RWPE1 (cell line): Measurements from ENCODE around the gene RERGL.

Source experiments
- CTCF ChIA-PET: fragments of 350-600 bp; sonication (Branson Sonifier 250); formaldehyde crosslinking; extraction: SDS; loops from one replicate; lab custom pipeline; 2021; lab: Yijun Ruan, JAX
- POLR2A ChIA-PET: fragments of 400-600 bp; formaldehyde crosslinking; extraction: SDS; loops from one replicate; lab custom pipeline; 2020; ENCODE audit warnings: antibody characterized with exemption; ENCODE audit not compliant: low non-redundant PET; lab: Yijun Ruan, JAX
- DNase-seq: peaks from one replicate; pipeline ENCODE4 v3.0.0; 2012; ENCODE audit warnings: low spot score
- H3K27ac ChIP-seq: fragments of 450-650 bp; 2 replicates; pipeline ENCODE4 v1.5.1; 2017
- TF ChIP-seq, protein P1 (sequence below): fragments of 450-650 bp; conservative IDR thresholded peaks from 2 replicates; pipeline ENCODE4 v1.5.1; 2017; ENCODE audit warnings: low read depth, mild to moderate bottlenecking

The RERGL gene, protein sequence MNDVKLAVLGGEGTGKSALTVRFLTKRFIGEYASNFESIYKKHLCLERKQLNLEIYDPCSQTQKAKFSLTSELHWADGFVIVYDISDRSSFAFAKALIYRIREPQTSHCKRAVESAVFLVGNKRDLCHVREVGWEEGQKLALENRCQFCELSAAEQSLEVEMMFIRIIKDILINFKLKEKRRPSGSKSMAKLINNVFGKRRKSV

DNA sequence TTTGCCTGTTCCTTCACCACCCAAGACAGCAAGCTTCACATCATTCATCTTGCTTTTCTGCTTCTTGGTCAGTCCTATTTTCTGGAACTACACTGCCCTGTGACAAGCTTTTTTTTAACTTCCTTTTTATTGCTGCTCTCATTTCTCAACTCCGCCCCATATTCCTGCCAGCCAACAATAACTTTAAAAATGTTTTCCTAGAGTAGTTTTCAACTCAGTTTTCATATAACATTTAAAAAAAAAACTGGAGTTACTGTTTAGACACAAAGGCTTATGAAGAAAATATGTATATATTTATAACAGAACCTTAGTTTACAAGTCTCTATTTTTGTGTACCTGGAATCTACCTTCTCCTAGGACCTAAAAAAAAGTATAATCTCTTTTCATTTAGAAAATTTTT is at the start of gene RERGL:
Gene RERGL, minus strand, starts transcription at position 101 of the 400 bp plus-strand sequence. Its CDS starts 53 bp downstream, at position 48.
- DNase-seq, result no peak
- POLR2A ChIA-PET, result no interaction called here
- H3K27ac ChIP-seq, result no peak within 1 kb of the TSS
- CTCF ChIA-PET, result interaction anchor here (0.6 kb wide), 1 partner anchor 1657 kb away, joined by 3 read pairs; no protein-coding TSS in a partner anchor
- TF ChIP-seq, protein P1, sequence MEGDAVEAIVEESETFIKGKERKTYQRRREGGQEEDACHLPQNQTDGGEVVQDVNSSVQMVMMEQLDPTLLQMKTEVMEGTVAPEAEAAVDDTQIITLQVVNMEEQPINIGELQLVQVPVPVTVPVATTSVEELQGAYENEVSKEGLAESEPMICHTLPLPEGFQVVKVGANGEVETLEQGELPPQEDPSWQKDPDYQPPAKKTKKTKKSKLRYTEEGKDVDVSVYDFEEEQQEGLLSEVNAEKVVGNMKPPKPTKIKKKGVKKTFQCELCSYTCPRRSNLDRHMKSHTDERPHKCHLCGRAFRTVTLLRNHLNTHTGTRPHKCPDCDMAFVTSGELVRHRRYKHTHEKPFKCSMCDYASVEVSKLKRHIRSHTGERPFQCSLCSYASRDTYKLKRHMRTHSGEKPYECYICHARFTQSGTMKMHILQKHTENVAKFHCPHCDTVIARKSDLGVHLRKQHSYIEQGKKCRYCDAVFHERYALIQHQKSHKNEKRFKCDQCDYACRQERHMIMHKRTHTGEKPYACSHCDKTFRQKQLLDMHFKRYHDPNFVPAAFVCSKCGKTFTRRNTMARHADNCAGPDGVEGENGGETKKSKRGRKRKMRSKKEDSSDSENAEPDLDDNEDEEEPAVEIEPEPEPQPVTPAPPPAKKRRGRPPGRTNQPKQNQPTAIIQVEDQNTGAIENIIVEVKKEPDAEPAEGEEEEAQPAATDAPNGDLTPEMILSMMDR, result no peak

DNA sequence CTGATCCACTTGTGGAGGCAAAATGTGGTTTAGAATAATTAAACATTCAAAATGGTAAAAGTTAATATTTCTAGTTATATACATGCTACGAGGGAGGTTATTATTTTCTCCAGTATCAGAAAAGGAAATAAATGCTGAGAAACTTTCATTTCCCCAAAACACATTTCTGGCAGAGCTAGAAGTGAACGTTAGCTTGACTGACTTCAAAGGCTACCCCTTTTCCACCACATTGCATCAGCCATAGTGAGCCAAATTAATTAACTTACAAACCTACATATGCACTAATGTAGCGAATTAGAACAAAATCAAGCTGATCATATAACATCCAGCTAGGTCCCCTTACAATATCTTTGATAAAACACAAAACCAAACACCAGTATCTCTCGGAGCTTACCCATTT is 49.3 kb upstream of the RERGL start:
- CTCF ChIA-PET, result interaction anchor here (0.6 to 1.7 kb wide), 3 partner anchors 83 to 181 kb away, joined by 3 to 6 read pairs (median 4); no protein-coding TSS in a partner anchor
- POLR2A ChIA-PET, result no interaction called here
- no peak for DNase-seq
- TF ChIP-seq, protein P1, result no peak
- H3K27ac ChIP-seq, result no peak overlapping the region

DNA sequence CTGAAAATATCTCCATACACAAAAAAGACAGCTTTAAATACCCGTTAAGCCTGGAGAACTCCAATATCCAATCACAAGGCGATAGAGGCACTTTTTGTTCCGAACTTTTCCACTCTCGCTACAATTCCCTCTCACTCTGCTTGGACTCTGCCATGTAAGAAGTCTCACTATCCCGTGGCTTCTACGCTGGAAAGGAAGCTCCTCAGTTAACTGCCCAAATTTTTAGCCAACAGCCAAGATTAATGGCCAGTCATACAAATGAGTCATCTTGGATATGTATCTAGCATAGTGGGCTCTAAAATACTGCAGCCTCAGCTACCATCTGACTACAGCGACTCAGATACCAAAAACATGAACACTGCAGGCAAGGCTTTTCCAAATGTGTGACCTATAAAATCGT is 45.5 kb upstream of the RERGL start:
- ChIA-PET POLR2A (no interaction called here), CTCF (no interaction called here)
- TF ChIP-seq, protein P1, result no peak
- no peak overlapping the region for H3K27ac ChIP-seq
- no peak for DNase-seq

DNA sequence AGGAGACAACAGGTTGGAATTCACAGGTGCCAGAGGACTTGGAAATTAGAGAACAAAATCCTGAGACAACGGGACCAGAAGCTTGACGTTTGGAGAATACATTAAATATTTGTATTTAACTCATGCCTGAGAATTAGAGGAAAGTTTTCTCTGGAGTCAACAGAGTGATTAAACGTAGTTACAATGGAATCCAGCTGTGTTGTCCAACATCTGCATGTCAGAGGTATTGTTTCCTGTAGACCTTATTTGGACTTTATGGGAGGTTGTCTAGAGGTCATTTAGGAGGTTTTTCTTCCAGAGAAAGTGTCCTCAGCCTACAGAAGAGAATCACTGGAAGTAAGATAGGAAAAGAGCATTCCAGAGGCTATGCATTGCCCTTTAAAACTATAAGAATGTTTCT is 45.1 kb upstream of the RERGL start:
- TF ChIP-seq, protein P1, result no peak
- ChIA-PET CTCF (no interaction called here), POLR2A (no interaction called here)
- no peak overlapping the region for H3K27ac ChIP-seq
- DNase-seq, result no peak

DNA sequence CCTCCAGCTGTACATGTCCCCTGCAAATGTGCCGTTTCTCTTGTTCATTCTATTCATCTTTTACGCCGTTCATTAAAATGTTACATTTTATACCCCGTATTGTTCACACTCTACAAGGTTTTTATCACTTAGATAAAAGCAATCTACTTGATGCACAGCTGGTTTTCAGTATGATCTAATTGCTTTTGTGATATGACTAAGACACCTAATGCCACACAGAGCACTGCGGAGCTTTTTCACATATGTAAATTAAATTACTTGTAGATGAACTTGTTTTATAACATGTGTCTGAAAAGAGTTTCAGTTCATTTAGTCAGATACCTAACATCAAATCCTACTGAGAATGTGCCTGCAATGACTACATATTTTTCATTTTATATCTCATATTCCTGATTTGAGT is 40.9 kb upstream of the RERGL start:
- TF ChIP-seq, protein P1, result no peak
- no peak for DNase-seq
- CTCF ChIA-PET, result no interaction called here

DNA sequence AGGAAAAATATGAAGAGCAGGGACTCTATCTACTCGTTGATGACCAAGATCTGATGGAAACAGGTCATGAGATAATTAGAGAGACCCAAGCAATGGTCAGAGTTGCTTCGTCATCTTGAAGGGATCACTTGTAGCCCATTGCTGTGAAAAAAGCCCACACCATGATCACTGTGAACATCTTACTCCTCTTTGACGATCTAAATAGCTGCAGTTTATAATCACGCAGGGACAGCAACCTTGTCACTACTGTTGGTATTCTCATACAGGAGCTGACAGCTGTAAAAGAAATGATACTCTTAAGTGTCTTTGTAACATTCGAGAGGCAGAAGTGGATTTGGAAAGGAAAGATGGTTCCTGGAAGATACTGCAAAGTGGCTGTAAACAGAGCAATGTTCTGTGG is 33.7 kb upstream of the RERGL start:
- TF ChIP-seq, protein P1, result no peak
- no peak for DNase-seq
- no peak overlapping the region for H3K27ac ChIP-seq
- POLR2A ChIA-PET, result no interaction called here
- CTCF ChIA-PET, result no interaction called here

More for the DNA sequence above, 40.9 kb upstream of the RERGL start:
- POLR2A ChIA-PET, result no interaction called here
- H3K27ac ChIP-seq, result no peak overlapping the region
